Endothelial cell of umbilical vein (primary cell): Measurements from ENCODE around the gene SMARCAD1. TPM values are rescaled to one million over a fixed set of nuclear protein-coding genes. Genes with fewer than 3 reads are reported as not detected.

Experiments
- BruUV-seq: library from RNA; stranded (reverse); fragments of 400-500 nt; replicated peaks from 2 replicates; lab custom pipeline; 2021; lab: Mats Ljungman, UMichigan
- CTCF ChIA-PET: fragments of 300-600, 350-600 bp; sonication (Branson Sonifier 250); formaldehyde crosslinking; loops from one replicate; lab custom pipeline; 2021; ENCODE audit warnings: antibody characterized with exemption, inconsistent platforms; lab: Charles Lee
- POLR2A ChIA-PET: fragments of 300-600, 350-600 bp; sonication (Branson Sonifier 250); formaldehyde crosslinking; loops from one replicate; lab custom pipeline; 2021; ENCODE audit warnings: antibody characterized with exemption, inconsistent platforms; lab: Charles Lee
- DNase-seq: peaks from one replicate; pipeline ENCODE4 v3.0.0-alpha.2; 2011; ENCODE audit warnings: low read depth, low spot score
- FAIRE-seq: peaks from 2 replicates; lab custom pipeline; 2011; peaks lifted over from hg19 to GRCh38; lab: Jason Lieb, UNC
- H2AFZ ChIP-seq: 2 replicates; pipeline ENCODE4 v1.6.0; 2012; ENCODE audit warnings: low read depth, low read length, control low read depth, inconsistent platforms
- H3K27ac ChIP-seq: 2 replicates; pipeline ENCODE4 v1.5.1; 2011; ENCODE audit warnings: low read depth, mild to moderate bottlenecking, control low read depth, low read length, moderate library complexity; ENCODE audit not compliant: insufficient read depth
- H3K27me3 ChIP-seq, 2 experiments: 2 replicates each; pipeline versions ENCODE4 v1.6.0 to v1.6.1; 2011; ENCODE audit warnings: low read length in 2 of 2, mixed read lengths in 1 of 2; ENCODE audit not compliant: control insufficient read depth in 2 of 2, insufficient read depth in 2 of 2
- H3K36me3 ChIP-seq, 2 experiments: 2 replicates in 1 of 2; 3 replicates in 1 of 2; pipeline ENCODE4 v1.5.1; 2011; ENCODE audit warnings: low read length in 2 of 2, mild to moderate bottlenecking in 1 of 2, moderate library complexity in 1 of 2; ENCODE audit not compliant: control insufficient read depth in 2 of 2, insufficient read depth in 2 of 2; ENCODE audit errors: extremely low read depth in 1 of 2
- H3K4me1 ChIP-seq: 3 replicates; pipeline ENCODE4 v1.5.1; 2011; ENCODE audit warnings: mild to moderate bottlenecking, low read length; ENCODE audit not compliant: control insufficient read depth, insufficient read depth; ENCODE audit errors: extremely low read depth
- H3K4me2 ChIP-seq: 2 replicates; pipeline ENCODE4 v1.6.1; 2011; ENCODE audit warnings: low read length, control low read depth, mixed read lengths; ENCODE audit not compliant: insufficient read depth
- H3K4me3 ChIP-seq, 3 experiments: fragments of 200-600 bp in 1 of 3; sonication (generic), shearing (Covaris generic) in 1 of 3; replicated peaks in 1 of 3; 2 replicates each; pipeline ENCODE4 v1.5.1; 2011 to 2016; ENCODE audit warnings: control low read depth in 3 of 3, low read length in 3 of 3, mild to moderate bottlenecking in 2 of 3, inconsistent platforms in 1 of 3, low read depth in 1 of 3, moderate library complexity in 1 of 3; ENCODE audit not compliant: insufficient read depth in 1 of 3
- H3K79me2 ChIP-seq: 2 replicates; pipeline ENCODE4 v1.6.0; 2012; ENCODE audit warnings: low read length, inconsistent platforms; ENCODE audit not compliant: control insufficient read depth, insufficient read depth
- H3K9ac ChIP-seq: replicated peaks from 2 replicates; pipeline ENCODE3; 2011; ENCODE audit warnings: low read length, control low read depth; ENCODE audit not compliant: insufficient read depth; ENCODE audit errors: extremely low read depth
- H3K9me1 ChIP-seq: replicated peaks from 3 replicates; pipeline ENCODE4 v1.6.0; 2011; ENCODE audit warnings: mild to moderate bottlenecking, low read length; ENCODE audit not compliant: control insufficient read depth, insufficient read depth; ENCODE audit errors: extremely low read depth
- H3K9me3 ChIP-seq: replicated peaks from 2 replicates; pipeline ENCODE4 v1.5.1; 2012; ENCODE audit warnings: low read length, inconsistent platforms; ENCODE audit not compliant: control insufficient read depth, insufficient read depth
- H4K20me1 ChIP-seq: replicated peaks from 2 replicates; pipeline ENCODE3; 2011; ENCODE audit warnings: mild to moderate bottlenecking, low read length; ENCODE audit not compliant: control insufficient read depth, insufficient read depth; ENCODE audit errors: extremely low read depth
- EZH2 ChIP-seq: IDR thresholded peaks from 2 replicates; pipeline ENCODE4 v1.6.1; 2012; ENCODE audit warnings: borderline replicate concordance, low read depth, mild to moderate bottlenecking, moderate library complexity, low read length, inconsistent platforms; ENCODE audit not compliant: severe bottlenecking
- FOS ChIP-seq: IDR thresholded peaks from 2 replicates; pipeline ENCODE4 v1.6.1; 2011; ENCODE audit warnings: mild to moderate bottlenecking, low read length, moderate library complexity, borderline replicate concordance; ENCODE audit not compliant: insufficient read depth
- GATA2 ChIP-seq: IDR thresholded peaks from 2 replicates; pipeline ENCODE4 v1.7.0; 2011; ENCODE audit warnings: low read depth, mild to moderate bottlenecking, moderate library complexity, mixed read lengths, low read length; ENCODE audit not compliant: insufficient read length, insufficient read depth
- JUN ChIP-seq: IDR thresholded peaks from 2 replicates; pipeline ENCODE4 v1.6.1; 2011; ENCODE audit warnings: borderline replicate concordance, low read depth; ENCODE audit not compliant: insufficient read length, insufficient read depth
- MYC ChIP-seq: IDR thresholded peaks from one replicate; pipeline ENCODE4 v1.6.1; 2011; ENCODE audit warnings: mild to moderate bottlenecking, low read depth, low read length
- POLR2A ChIP-seq: IDR thresholded peaks from 2 replicates; pipeline ENCODE4 v1.6.1; 2012; ENCODE audit warnings: low read depth, mild to moderate bottlenecking, control low read depth, low read length
- POLR2AphosphoS5 ChIP-seq: IDR thresholded peaks from 2 replicates; pipeline ENCODE4 v1.6.1; 2012; ENCODE audit warnings: low read depth, mild to moderate bottlenecking, control low read depth, low read length, moderate library complexity; ENCODE audit not compliant: insufficient read depth
- dilution Hi-C: fragments of 300-500 bp; cut with MboI; formaldehyde crosslinking; loops from one replicate; pipeline ENCODE4 v1.15.0; 2019; ENCODE audit warnings: low sequenced_read_pairs; ENCODE audit not compliant: extremely low pct_ligation_motif_present
- intact Hi-C: fragments of 100-400 bp; cut with micrococcal nuclease; formaldehyde crosslinking; loops from one replicate; pipeline ENCODE4 v1.10.0; 2022
- polyA plus RNA-seq, 4 experiments: library from polyadenylated mRNA; depleted of rRNA in 3 of 4; stranded (reverse) in 3 of 4; unstranded in 1 of 4; fragments of >200 nt; gene quantifications; 2 replicates each; pipeline versions ENCODE4 v1.2.1 to v1.2.3, GENCODE V29; 2011 to 2012; ENCODE audit warnings: missing spikeins in 1 of 4
- total RNA-seq: library from RNA; stranded (reverse); gene quantifications from 2 replicates; pipeline ENCODE4 v1.2.3, GENCODE V29; 2021
- TF ChIP-seq, protein P1 (sequence below), 2 donors: IDR thresholded peaks; 1 replicate in 1 of 2; 2 replicates in 1 of 2; pipeline ENCODE4 v1.5.1; 2011; ENCODE audit warnings: low read length in 2 of 2, mild to moderate bottlenecking in 2 of 2, moderate library complexity in 2 of 2, control low read depth in 1 of 2, inconsistent platforms in 1 of 2, low read depth in 1 of 2; ENCODE audit not compliant: insufficient read depth in 1 of 2; ENCODE audit errors: extremely low read depth in 1 of 2
- TF ChIP-seq, protein P2 (sequence below): IDR thresholded peaks from 2 replicates; pipeline ENCODE4 v1.6.1; 2011; ENCODE audit not compliant: insufficient read depth, insufficient read length

Gene SMARCAD1
- total and polyA plus RNA-seq, 2 donors (not counting 3 experiments of a cell fraction or from before 2014, with no cell fraction given): 15.5 to 34.8 TPM

DNA sequence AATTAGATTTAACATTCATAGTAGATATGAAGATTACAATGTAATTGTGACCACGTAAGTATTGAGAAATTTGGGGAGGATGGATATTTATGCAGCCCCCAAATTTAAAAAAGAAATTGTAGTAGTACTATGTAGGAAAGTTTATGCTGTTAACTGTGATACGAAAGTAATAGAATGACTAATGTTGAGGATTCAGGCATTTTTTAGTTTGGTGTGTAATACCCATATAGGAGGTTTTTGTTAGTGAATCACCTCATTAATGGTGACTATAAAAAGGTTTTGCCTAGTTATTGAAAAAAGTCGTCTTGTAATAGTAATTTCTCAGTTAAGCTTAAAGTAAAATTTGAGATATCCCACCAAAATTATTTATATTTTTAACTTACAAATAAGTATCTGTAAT lies 67.2 kb downstream of the SMARCAD1 start:
- dilution Hi-C loops: no loop called here

More for the DNA sequence above, 67.2 kb downstream of the SMARCAD1 start:
- Histone ChIP-seq H3K79me2 (no peaks in the 10 kb centered on the region), H3K4me2 (no peak overlapping the region), H3K27ac (no peak overlapping the region), H3K36me3 (peaks cover 10 to 11% of the 10 kb centered on the region in 2 experiments), H3K9ac (no peak overlapping the region), H3K4me3 (no peak overlapping the region), H3K27me3 (no peaks in the 10 kb centered on the region), H4K20me1 (no peaks in the 10 kb centered on the region), H3K9me3 (no peaks in the 10 kb centered on the region), H2AFZ (no peak overlapping the region), H3K4me1 (no peaks in the 10 kb centered on the region), H3K9me1 (no peaks in the 10 kb centered on the region)
- ChIA-PET POLR2A (no interaction called here), CTCF (interaction anchor here (1.3 kb wide), 1 partner anchor 14 kb away, joined by 7 read pairs; no protein-coding TSS in a partner anchor)
- FAIRE-seq (no peak), DNase-seq (no peak)
- no TSS peak for BruUV-seq
- TF ChIP-seq, protein P1, sequence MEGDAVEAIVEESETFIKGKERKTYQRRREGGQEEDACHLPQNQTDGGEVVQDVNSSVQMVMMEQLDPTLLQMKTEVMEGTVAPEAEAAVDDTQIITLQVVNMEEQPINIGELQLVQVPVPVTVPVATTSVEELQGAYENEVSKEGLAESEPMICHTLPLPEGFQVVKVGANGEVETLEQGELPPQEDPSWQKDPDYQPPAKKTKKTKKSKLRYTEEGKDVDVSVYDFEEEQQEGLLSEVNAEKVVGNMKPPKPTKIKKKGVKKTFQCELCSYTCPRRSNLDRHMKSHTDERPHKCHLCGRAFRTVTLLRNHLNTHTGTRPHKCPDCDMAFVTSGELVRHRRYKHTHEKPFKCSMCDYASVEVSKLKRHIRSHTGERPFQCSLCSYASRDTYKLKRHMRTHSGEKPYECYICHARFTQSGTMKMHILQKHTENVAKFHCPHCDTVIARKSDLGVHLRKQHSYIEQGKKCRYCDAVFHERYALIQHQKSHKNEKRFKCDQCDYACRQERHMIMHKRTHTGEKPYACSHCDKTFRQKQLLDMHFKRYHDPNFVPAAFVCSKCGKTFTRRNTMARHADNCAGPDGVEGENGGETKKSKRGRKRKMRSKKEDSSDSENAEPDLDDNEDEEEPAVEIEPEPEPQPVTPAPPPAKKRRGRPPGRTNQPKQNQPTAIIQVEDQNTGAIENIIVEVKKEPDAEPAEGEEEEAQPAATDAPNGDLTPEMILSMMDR (IDR thresholded peaks at IDR 0.05; ENCODE audit: extremely low read depth in 1 of 2, insufficient read depth in 1 of 2, low read depth in 1 of 2, low read length in 2 of 2): no peak
- TF ChIP-seq, protein P2, sequence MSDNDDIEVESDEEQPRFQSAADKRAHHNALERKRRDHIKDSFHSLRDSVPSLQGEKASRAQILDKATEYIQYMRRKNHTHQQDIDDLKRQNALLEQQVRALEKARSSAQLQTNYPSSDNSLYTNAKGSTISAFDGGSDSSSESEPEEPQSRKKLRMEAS: no peak
- TF ChIP-seq EZH2 (no peak), FOS (no peak), GATA2 (no peak), MYC (no peak), POLR2A (no peak), JUN (no peak), POLR2AphosphoS5 (no peak)
- intact Hi-C loops: no loop called here
